Astrocyte of the cerebellum (primary cell): Measurements from ENCODE around the gene MOB1B.
"Not testable (repeated sequence)": the region's sequence is repeated elsewhere in the genome, so short reads cannot be mapped to it uniquely, and the experiment has no call there.

Experiments used
- DNase-seq: peaks from one replicate; pipeline ENCODE4 v3.0.0-alpha.2; 2011; ENCODE audit warnings: low read depth
- H3K4me3 ChIP-seq: 2 replicates; pipeline ENCODE4 v1.5.1; 2011; ENCODE audit warnings: mild to moderate bottlenecking, low read depth, low read length, moderate library complexity
- in situ Hi-C: cut with HindIII; loops from 2 replicates; pipeline ENCODE4 v1.10.0; 2017; ENCODE audit warnings: low sequenced_read_pairs
- TF ChIP-seq, protein P1 (sequence below): IDR thresholded peaks from 2 replicates; pipeline ENCODE4 v1.5.1; 2012; ENCODE audit warnings: low read length, low read depth, moderate library complexity, mild to moderate bottlenecking; ENCODE audit errors: missing control alignments

MOB1B gene

GRCh38 chr4:71009086-71009485, 106.9 kb downstream of the MOB1B start:
- DNase-seq, result no peak
- in situ Hi-C loops, result no loop called here
- no peak overlapping the region for H3K4me3 ChIP-seq
- TF ChIP-seq, protein P1, sequence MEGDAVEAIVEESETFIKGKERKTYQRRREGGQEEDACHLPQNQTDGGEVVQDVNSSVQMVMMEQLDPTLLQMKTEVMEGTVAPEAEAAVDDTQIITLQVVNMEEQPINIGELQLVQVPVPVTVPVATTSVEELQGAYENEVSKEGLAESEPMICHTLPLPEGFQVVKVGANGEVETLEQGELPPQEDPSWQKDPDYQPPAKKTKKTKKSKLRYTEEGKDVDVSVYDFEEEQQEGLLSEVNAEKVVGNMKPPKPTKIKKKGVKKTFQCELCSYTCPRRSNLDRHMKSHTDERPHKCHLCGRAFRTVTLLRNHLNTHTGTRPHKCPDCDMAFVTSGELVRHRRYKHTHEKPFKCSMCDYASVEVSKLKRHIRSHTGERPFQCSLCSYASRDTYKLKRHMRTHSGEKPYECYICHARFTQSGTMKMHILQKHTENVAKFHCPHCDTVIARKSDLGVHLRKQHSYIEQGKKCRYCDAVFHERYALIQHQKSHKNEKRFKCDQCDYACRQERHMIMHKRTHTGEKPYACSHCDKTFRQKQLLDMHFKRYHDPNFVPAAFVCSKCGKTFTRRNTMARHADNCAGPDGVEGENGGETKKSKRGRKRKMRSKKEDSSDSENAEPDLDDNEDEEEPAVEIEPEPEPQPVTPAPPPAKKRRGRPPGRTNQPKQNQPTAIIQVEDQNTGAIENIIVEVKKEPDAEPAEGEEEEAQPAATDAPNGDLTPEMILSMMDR, result no peak

GRCh38 chr4:71009890-71010588, 107.9 kb downstream of the MOB1B start:
- TF ChIP-seq, protein P1, result peak; percentile 54
- in situ Hi-C loops, result no loop called here
- peak; percentile 40 for DNase-seq
- no peak overlapping the region for H3K4me3 ChIP-seq

GRCh38 chr4:71011451-71011850, 109.3 kb downstream of the MOB1B start:
- TF ChIP-seq, protein P1, result no peak
- DNase-seq, result no peak
- no peak overlapping the region for H3K4me3 ChIP-seq
- in situ Hi-C loops, result no loop called here

DNA sequence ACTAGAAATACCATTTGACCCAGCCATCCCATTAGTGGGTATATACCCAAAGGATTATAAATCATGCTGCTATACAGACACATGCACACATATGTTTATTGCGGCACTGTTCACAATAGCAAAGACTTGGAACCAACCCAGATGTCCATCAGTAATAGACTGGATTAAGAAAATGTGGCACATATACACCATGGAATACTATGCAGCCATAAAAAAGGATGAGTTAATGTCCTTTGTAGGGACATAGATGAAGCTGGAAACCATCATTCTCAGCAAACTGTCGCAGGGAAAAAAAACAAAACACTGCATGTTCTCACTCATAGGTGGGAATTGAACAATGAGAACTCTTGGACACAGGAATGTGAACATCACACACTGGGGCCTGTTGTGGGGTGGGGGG, 115.2 kb downstream of the MOB1B start:
- H3K4me3 ChIP-seq, in situ Hi-C loops, DNase-seq: not testable (repeated sequence)

DNA sequence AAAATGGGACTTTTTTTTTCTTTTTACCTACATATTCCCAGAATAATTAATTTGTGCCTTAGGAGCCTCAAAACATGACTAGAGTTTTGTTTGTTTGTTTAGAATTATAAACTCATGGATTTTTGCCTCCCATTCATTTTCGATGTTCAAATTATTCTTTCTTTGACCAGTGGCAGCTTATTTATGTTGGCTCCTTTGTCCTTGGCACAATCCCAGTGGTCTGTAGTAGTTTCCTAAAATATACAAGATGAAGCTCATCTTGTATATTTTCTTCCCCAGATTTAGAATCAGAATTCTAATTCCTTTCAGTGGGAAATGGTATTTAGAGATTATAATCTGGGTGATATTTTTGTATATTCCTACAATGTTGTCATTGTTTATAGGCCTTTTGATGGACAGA, 118.4 kb downstream of the MOB1B start:
- TF ChIP-seq, protein P1, result no peak
- no peak for DNase-seq
- H3K4me3 ChIP-seq, result no peak overlapping the region
- in situ Hi-C loops, result no loop called here

GRCh38 chr4:71025654-71026053, 123.5 kb downstream of the MOB1B start:
- no peak overlapping the region for H3K4me3 ChIP-seq
- TF ChIP-seq, protein P1, result no peak
- no peak for DNase-seq
- in situ Hi-C loops, result no loop called here

DNA sequence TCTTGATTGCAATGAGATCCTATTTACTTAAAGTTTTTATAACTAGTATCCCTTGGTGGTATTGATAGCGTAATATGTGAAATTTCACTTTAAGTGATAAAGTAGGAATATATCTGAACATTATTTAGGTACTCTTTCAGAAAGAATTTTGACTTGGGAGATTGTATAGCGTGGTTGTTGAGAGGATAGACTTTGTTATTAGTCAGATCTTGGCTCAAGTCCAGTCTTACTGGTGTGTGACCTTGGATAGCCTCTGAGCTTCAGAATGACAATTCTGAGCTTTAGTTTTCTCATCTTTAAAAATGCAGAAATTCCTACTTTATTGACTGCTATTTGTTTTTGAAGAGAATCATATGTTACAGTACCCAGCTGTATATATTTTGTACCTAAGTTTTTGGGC, 123.9 kb downstream of the MOB1B start:
- H3K4me3 ChIP-seq, result no peak overlapping the region
- in situ Hi-C loops, result no loop called here
- TF ChIP-seq, protein P1, result no peak
- peak; percentile 68 for DNase-seq
